Embryonic facial prominence (tissue), 1 donor: ENCODE data around the gene NCKAP5.

Experiments
- DNase-seq: peaks from one replicate; pipeline ENCODE4 v3.0.0-alpha.2; 2016; ENCODE audit errors: extremely low spot score

Gene NCKAP5

DNA sequence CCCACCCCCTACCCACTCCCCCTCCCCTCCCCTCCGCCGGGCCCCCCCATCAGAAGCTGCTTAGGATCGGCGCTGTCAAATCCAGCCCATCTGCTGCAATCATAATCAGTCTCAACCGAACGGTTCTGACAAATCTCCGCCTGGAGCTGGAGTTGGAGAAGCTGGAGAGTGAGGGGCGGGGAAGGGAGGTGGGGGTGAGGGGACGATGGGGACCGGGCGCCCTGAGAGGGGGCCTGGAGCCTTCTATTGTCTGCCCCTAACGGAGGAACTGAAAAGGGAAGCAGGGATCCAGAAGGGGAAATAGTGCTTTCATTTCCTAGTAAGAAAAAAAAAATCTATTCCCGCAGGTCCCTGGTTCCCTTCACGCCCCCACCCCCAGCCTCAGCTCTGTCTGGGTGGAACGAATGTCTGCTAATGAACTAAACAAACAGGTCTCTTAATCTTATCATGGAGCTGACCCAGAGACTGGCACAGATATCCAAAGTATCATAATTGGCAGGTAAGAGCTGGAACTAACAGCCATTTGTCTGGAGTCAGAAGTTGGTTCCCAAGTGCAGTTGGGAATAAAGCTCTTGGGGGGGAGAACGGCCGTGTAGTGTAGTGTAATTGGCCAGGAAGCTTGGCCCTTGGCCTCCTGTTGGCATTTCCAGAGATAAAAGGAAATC is 301.2 kb downstream of the NCKAP5 start:
- DNase-seq = no peak

DNA sequence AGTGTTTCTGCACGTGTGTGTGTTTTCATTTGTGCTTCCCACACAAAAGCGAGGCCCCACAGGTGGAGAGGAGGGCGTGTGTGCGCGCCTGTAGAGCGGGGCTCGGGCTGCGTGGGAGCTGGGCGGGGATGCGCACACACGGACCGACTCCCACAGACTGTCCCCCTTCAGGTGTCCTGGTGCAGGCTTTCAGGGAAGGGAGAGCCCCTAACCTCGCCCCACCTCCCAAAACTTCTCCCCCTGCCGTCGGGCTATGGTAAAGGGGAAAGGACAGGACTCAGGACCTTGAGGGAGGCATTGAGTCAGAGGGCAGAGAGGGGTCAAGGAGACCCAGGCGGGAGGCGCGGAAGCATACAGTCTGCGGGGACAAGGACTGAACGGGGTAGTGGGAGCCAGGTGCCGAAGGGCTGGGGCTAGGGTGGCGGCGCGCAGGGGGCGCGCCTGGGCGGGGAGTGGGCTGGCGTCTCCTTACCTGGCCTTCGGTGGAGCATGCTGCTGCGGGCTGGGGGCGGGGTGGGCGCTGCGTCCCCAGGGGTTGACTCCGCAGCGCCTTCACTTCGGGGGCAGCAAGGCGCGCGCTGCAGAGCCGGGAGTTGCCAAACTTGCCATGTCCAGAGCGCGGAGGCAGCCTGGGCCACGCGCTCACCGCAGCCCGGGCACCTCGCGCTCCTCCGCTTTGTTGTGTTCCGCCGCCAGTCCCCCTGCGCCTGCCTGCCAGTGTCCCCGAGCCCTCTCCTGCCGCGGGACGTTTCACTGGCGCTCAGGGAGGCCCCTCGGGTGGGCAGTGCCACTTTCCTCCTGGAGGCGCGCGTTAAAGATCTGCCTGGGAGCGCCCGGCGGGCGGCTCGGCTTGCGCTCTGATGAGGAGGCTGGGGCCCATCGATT is 302.0 kb downstream of the NCKAP5 start:
- no peak for DNase-seq

DNA sequence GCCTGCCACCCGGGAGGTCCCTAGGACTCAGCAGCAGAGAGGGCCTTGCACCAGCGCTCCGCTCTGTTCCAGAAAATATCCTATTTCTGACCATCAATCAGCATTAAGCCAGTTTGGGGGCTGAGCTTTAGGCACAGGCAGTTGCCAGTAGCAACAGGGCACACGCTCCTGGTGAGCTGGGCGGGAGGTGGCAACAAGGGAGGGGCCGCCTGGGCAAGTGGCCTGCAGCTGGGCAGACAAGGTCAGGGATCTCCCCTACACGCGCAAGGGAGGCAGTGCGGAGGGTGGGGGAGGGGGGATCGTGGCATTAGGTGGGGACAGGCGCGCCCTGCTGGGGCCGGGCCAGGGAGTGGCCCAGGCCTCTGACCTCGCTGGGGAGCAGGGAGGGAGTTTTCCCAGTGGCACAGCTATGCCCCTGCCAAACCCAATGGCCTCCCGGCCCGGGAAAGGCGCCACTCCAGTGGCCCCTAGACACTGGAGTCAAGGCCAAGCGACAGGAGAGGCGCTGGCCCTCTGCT is 302.8 kb downstream of the NCKAP5 start:
- no peak for DNase-seq

DNA sequence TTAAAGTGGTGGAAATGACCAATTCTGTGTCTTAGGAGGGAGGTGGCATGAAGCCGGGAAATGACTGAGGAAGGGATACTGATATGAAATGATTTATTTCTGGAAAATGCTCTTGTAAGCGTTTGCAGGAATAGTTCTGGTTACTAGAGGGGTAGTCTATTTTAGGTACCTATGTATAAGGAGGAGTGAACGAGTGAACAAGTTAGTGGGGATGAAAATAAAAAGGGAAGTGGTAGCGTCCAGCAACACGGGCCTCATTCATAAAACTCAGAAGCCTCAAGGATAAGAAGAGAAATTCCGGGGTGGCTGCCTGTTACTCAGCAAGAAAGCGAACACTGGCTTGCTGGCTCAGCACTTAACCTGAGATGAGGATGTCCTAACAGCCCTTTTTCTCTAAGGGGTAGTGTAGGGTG is 303.3 kb downstream of the NCKAP5 start:
- DNase-seq = no peak

DNA sequence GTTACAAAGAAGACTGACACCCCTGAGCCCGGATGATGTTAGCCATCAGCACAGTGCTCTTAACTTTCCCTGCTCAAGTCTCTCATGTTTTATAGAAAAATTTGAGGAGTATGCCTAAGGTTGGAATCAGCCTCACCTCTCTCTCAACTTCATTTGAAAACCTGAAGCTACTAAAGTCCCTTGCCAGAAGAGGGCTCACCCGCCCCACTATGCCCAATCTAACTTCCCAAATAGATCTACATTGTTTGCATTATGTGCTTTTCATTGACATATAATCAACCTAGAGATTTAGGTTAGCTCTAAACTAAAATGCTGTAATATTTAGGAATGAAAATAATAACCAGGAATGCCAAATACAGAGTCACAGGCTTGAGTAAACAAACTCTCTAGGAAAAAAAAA is 305.4 kb downstream of the NCKAP5 start:
- no peak for DNase-seq

DNA sequence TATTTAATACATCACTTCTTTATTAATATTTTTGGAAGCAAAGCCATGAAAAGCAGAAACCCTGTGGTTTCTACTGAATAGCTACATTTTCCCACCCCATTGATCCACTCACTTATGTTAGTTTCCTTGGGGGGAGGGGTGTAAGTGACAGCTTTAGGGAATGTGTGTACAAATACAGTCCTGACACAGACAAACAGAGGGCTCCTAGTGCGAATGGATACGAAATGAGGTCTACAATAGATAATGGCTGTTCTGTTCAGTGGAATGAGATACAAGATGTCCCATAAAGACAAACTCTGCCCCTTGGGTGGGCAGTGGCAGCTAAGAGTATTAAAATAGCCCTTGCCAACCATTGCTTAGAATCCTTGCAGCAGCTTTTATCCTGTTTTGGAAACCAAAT is 312.9 kb downstream of the NCKAP5 start:
- DNase-seq = no peak

DNA sequence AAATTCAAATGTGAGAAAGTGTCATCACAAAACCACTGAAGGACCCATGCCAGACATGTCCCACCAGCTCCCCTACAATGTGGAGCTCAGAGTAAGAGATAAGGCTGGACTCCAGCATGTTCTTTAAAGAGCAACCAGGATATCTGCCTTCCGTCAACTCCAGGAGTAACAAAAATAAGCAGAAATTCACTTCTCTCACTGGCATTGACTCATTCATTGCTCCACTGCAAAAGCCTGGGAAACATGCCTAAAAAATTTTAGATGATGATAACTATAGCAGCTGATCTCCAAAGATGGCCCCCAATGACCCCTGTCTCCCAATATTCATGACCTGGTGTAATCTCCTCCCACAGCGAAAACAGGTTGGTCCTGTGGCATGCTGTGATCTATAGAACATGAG is 314.5 kb downstream of the NCKAP5 start:
- DNase-seq = no peak

DNA sequence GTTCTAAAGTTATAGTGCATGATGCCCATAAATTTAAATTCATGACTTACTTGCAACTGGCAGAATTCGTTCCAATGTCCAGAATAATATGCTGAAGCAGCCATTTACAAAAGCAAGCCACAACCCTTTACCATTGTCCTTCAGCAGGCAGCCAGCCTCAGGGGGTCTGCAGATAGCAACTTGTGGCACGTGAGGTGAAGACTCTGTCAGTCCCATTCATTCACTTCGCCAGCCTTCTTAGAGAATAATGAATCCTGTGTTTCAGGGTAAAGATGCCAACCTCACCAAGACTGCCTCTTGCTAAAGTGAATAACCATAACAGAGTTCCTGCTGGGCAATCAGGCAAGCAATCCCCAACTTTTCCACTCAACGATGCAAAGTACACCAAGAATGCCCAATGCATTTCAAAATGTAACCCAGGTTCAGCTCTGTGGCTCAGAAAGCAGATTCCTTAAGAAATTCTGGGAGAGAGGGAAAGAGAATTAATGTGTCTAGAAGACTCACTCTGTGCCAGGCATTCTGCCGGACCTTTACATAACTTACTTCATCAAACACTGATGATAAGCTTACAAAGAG is 315.4 kb downstream of the NCKAP5 start:
- DNase-seq = no peak

DNA sequence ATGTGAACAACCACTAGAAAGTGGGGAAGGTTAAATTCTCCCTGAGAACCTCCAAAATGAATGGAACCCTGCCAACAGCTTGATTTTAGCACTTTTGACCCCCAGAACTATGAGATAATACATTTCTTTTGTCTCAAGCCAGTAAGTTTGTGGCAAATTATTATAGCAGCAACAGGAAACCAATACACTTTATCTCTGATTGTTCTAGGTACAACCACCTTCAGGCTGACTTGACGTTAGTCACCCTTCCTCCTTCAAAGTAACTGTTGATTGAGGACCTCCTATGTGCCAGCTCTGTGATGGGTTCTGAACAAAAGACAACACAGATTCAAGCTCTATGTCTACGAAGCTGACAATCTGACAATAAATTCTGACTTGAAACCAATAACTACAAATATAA is 318.9 kb downstream of the NCKAP5 start:
- no peak for DNase-seq

DNA sequence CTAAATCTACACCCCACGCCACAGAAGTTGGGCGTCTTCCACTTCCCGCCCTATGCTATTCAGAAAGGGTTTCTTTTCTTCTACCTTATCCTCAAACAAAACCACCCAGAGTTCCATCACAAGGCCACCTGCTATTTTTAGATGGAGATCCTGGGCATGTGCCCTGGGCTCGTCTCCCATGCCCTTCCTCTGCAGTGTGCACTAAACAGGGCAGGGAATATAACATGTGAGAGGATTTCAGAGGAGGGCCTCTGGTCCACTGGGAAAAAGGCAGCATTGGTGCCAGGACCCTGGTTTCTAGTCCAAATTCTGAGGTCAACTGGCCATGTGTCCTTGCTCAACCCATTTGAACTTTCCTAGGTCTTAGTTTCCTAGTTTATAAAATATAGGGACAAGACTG is 320.0 kb downstream of the NCKAP5 start:
- no peak for DNase-seq

DNA sequence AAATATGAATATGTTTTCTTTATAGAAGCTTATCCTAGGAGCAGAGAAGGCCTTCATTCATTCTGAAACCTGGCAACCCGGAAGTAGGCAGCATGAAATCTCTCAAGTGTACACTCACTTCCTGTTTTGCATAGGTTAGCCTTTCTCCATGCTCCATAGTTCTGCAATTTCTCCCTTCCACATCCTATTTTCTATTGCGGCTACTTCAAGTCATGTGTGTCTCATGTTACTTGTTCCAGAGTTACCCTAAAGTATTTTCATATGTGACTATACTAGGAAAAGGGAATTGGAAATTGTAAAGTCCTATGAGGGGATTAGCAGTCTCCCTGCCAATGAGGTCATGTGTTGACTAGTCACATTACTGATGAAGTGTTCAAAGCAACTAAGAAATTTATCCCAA is 320.6 kb downstream of the NCKAP5 start:
- DNase-seq = no peak

DNA sequence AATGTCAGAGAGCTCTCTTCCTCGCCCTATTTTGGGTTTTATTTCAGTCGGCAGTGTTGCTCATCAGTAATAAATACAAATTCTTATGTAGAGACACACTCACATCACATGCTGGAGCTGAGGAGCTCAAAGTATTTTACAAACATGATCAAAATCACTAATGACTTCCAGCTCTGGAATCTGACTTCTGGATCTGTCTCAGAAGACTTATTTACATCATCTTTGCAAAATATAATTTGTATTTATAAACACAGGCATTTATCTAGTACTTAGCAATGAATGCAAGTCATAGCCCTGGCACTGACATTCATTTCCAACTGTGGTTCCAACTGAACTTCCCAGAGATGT is 327.1 kb downstream of the NCKAP5 start:
- no peak for DNase-seq

DNA sequence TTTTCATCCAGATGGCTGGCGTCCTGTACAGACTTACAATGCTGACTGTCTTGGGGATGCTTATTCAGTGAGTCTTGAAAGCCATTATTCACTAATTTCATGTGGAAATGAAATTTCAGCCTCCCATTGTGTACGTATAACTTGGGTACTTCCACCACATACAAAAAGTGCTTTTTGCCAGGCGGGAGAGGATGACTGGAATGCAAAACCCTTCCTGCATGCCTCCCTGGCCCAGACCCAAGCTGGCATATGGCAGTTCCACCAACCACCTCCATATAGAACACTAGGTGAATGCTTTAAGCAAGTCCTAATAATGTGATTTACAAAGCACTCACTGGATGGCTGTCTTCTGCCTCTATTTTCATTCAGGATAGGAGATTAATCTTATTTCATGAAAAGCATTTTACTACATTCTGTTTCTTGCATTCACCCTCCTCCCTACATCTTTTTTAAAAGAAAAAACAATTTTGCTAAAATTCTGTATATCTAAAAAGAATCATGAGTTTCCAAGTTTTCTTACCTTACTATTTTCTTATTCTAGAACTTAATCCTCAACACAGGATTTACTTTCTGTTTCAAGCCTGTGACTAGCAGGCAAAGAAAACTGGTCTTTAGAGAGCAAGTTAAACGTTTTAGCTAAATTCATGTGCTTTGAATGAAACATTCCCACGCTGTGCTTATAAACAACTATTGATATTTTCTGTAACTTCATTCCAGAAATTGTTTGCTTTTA is 327.6 kb downstream of the NCKAP5 start:
- DNase-seq = no peak

DNA sequence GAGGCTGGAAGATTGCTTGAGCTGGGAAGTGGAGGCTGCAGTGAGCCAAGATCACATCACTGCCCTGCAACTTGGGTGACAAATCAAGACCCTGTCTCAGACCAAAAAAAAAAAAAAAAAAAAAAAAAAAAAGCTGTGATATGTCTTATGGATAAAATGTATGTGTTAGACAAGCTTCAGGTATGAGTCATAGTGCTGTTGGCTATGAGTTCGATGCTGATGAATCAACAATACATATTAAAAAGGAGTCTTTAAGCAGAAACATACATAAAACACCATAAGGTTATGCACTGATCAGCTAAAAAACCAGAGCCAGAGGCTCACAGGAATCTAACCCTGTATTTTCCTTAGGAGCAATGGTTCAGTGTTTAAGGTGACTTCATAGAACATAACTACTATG is 332.3 kb downstream of the NCKAP5 start:
- DNase-seq = no peak

DNA sequence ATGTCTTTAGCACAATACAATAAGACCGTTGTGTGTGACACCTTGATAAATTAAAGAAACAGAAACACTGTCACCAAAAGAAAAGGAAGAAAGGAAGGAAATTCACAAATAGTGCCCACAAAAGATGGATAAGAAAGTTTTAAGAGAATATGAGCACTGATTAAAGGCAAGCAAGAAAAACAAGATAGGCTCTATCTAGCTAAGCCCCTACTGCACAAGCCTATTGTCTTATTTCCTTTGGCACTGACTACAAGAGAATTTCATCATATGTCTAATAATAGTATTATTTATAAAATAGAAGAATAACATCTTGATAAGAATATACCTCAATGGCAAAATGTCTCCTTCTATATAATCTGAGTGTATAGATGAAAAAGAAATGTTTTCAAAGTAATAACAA is 335.7 kb downstream of the NCKAP5 start:
- no peak for DNase-seq

DNA sequence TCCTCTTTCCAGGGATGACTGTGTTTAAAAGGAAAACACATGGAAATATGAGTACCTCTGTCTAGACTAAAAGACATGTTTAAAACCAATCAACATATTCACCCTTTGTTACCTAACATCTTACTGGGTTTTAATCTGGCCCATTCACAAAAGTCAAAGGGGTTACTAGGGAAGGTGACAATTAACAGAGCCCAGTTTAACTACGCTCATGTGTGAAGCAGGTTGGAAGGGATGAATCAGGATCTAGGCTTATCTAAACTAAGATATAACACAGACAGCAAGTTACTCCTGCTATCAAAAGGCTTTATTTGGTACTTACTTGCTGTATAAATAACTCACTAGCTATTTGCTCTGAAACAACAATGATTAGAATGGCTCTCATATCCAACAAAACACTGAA is 337.0 kb downstream of the NCKAP5 start:
- DNase-seq = no peak

DNA sequence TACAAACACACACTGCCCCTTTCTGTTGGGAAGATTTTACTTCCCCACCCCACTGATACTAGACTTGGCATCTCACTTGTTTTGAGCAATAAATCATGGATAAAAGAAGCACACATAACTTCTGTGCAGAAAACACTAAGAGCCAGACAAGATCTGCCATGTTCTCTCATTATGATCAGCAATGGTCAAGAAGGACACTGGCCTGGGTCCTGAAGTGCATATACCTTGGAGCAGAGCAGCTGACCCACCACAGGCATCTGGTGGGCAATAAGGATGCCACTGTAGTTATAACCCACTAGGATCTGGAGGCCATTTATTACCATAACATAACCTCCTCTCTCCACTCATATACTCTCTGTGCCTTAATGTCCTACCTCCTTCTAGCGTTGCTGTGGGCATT is 338.3 kb downstream of the NCKAP5 start:
- DNase-seq = no peak

DNA sequence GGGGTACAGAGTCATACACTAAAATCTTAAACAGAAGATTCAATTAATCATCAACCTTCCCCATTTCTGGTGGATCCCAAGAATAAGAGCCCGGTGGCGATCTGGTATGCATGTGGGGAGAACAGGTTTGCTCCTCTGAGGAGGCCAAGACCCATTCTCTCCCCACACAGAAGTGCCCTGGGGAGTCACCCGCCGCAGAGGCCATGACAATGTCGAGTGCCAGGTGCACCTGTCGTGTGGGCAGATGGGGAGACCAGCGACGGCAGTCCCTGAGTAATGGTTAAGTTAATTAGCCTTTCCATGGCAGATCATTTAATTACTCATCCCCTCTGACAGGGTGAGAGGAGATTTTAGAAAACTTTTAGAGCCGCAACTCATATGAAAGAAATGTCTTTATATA is 345.0 kb downstream of the NCKAP5 start:
- no peak for DNase-seq

DNA sequence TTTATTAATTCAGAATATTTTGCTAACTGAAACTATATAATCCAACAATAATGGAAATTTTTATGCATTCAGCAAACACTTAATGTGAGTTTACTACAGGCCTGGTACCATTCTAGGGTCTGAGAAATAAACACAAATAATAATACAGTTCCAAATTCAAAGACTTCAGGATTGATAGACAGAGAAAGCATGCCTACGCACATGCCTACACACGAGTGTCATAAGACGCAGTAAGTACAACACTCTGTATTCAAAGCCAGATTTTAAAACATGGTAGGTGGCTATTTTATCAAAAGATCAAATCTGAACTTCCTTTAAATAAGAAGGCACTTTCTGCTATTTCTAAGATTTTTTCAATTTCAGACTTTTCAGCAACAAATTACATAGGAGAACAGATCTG is 346.9 kb downstream of the NCKAP5 start:
- no peak for DNase-seq

DNA sequence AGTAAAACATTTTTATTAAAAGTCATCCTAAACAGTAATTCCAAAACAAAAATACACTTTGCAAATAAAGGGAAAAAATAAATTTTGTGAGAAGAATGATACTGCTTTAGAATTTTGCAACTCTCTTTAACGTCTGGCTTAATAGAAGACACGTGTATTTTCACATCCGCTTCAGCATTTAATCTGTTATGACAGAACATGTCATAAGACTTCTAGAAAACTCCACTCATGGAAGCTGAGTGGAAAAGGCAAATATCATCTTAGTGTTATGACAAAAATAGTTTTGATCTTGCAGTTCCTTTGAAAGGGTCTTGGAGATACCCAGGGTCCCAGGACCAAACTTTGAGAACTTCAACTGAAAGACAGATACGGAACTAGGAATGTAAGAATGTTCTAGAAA is 350.1 kb downstream of the NCKAP5 start:
- DNase-seq = no peak

DNA sequence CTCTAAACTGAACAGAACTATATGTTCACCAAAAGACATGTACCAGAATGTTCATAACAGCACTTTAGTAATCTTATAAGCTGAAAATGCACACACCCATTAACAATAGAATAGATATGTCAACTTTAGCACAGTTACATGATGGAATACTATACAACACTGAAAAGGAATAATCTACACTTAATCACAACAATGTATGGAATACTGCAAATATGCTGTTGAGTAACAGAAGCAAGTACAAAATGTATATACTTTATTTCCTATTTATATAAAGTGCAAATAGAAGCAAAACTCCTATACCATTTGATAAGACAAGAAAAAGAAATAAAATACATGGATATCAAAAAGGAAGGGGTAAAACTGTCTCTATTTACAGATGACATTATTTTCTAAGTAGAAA is 352.8 kb downstream of the NCKAP5 start:
- no peak for DNase-seq

DNA sequence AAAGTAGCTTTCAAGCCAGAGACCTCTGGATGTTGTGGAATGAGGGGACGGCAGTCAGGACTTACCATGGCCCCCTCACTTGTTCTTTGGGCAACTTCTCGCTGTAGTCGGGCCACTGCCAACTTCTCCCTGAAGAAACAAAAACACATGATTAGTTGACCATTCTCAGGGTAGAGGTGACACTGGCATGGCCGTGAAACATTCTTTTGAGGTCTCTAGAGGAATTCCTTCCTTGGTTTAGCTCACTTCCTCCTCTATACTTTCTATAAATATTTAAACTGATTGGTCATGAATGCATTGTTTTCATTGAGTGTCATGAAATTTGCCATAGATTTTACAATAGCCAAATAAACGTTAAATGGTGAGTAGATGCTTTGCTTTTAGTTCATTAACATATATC is 354.6 kb downstream of the NCKAP5 start:
- DNase-seq = no peak
